Fibroblast of skin of left biceps (primary cell): ENCODE measurements around the gene C8B.
A peak's percentile ranks its signal among the peaks of the same experiment; 100 is the strongest.

Experiments
- DNase-seq, 2 experiments: peaks; one replicate each; pipeline ENCODE4 v3.0.0-alpha.2; 2013; ENCODE audit warnings: low read depth in 2 of 2

The C8B gene

DNA sequence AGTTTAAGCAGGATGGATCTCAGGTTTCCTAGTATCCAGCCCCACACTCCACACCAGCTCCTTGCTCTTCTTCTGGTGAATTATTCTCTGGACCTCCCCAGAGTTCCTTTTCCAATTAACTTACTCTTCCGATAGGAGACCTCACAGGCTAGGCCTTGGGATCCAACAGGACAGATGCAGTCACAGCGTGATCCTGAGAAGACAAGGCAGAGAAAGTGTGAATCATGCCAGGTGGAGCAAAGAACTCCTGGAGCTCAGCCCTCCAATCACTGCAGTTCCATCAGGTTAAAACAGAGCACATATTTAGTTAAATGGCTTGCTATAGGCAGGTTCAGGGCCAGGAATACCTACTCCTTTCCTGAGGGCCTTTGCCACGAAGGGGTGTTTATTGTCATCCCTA, 34.1 kb downstream of the C8B start:
- DNase-seq, result no peak

- peak in 1 of 2 experiments; percentile 28 for DNase-seq
Measured at GRCh38 chr1:56931211-56931610, 34.6 kb downstream of the C8B start.

DNA sequence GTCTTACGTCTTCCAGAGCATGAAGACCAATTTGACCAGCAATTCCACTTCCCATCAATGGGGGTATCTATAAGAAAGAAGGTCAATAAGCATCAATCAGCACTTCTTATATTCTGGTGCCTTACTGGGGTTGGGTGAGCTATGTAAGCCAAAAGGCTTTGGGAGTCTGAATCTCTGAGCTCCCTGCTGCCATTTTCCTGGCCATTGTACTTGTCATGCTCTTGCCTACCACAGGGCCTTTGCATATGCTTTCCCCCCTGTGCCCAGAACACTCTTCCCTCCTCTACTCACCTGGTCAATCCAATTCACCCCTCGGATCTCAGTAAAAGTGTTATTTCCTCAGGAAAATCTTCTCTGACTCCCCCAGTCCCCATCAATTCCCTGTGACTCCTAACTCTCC, 36.3 kb downstream of the C8B start:
- DNase-seq, result no peak

DNA sequence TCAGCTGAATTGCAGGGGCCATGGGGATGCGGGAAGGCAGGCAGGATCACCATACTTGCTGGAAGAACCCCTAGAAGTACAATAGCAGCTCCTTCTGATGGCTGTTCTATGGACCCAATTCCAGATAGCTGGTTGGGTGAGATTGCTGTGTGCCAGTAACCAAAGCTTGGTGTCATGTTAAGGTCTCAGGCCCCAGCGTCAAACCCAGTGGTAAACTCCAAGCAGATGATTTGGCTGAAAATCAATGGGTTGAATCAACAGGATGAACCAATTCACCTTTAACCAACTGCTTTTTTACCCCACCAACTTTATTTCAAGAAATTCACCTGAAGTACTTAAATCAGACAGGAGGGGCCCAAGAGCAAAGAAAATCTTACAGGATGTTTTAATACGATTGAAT, 37.8 kb downstream of the C8B start:
- DNase-seq, result no peak

GRCh38 chr1:56927171-56927570, 38.6 kb downstream of the C8B start:
- DNase-seq, result no peak

DNA sequence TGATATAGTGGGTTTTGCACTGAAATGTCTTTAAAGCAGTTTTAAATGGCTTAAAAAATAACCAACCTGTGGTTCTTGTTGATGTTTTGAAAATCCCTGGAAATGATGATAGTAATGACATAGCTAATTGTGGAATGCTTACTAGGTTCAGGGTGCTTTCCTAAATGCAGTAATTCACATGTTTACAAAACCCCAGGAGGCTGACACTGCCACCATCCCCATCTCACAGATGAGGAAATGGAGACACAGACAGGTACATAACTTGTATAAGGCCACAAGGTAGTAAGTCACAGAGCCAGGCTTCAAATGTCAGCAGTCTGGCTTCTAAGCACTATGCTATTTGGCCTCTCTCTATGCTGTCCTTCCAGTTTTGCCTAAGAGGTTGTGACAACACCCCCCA, 40.6 kb downstream of the C8B start:
- DNase-seq, result no peak

GRCh38 chr1:56924116-56924515, 41.7 kb downstream of the C8B start:
- DNase-seq, result no peak

- DNase-seq, result no peak
Measured at GRCh38 chr1:56923201-56923600, 42.6 kb downstream of the C8B start.

DNA sequence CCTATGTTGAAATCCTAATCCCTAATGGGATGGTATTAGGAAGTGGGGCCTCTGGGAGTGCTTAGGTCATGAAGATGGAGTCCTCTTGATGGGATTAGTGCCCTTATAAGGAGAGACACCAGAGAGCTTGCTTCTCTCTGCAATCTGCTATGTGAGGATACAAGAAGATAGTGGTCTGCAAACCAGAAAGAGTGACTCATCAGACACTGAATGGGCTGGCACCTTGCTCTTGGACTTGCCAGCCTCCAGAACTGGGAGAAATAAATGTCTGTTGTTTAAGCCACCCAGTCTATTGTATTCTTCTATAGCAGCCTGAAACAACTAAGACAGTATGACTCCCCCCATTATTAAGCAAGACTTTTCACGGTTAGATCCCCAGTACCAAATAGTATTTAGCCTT, 43.3 kb downstream of the C8B start:
- DNase-seq, result no peak

GRCh38 chr1:56922070-56922469, 43.7 kb downstream of the C8B start:
- no peak for DNase-seq

DNA sequence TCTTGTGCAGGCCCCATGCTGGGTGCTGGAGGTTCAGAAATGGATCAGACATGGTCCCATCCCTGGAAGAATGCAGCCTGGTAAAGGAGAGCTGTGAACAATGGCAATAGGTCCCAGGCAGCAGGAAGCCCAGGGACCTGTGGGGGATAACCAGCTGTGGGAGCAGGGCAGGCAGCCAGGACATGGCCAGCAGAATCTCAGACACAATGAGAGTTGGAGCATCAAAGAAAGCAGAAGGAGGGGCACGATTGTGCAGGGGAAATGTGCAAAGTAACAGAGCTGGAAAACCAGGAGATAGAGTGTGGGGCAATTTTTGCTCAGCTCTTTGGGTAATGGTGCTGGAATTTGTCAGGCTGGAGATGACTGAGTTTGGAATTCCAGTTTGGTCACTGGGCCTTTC, 44.3 kb downstream of the C8B start:
- no peak for DNase-seq

DNA sequence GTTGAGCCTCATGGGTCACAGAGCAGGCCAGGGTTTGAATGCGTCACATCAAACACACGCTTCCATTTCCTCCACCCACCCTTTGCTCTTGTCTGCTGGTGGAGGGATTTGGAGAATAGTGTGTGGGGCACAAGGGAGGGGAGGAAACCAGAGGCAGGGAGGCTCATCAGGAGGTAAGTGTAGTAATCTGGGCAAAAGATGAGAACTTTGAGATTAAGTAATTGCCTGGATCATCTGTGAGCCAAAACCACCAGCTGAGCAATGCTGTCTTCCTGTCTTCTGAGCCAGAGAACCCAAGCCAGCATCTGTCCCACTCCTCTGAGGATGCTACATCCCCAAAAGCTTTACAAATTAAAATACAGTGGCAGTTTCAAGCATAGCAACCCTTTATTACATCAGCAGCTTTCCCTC, 45.2 kb downstream of the C8B start:
- DNase-seq, result peak in 1 of 2 experiments; percentile 40

- no peak for DNase-seq
Measured at GRCh38 chr1:56917356-56917755, 48.5 kb downstream of the C8B start.

GRCh38 chr1:56916630-56917029, 49.2 kb downstream of the C8B start:
- DNase-seq, result no peak

DNA sequence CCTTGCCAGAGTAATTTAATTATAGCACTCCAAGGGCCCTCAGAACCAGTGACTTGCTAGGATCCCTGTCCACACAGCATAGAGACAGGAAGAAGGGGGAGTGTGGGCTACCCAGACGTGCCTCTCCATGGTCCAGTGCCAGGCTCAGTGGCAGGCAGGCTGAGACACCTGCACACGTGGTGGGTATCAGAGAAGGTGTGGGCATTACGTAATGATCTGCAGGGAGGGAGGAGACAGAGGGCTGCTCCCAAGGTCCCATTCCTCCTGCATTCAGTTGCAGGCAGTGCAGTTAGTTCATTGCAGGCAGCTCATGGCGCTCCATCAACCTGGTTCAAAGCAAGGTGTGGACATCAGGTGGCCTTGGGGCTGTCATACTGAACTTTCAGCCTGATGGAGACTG, 49.9 kb downstream of the C8B start:
- no peak for DNase-seq

GRCh38 chr1:56912325-56912724, 53.5 kb downstream of the C8B start:
- DNase-seq, result no peak

- peak; percentile 59 to 61 for DNase-seq
Measured at GRCh38 chr1:56911098-56911938, 54.5 kb downstream of the C8B start.

DNA sequence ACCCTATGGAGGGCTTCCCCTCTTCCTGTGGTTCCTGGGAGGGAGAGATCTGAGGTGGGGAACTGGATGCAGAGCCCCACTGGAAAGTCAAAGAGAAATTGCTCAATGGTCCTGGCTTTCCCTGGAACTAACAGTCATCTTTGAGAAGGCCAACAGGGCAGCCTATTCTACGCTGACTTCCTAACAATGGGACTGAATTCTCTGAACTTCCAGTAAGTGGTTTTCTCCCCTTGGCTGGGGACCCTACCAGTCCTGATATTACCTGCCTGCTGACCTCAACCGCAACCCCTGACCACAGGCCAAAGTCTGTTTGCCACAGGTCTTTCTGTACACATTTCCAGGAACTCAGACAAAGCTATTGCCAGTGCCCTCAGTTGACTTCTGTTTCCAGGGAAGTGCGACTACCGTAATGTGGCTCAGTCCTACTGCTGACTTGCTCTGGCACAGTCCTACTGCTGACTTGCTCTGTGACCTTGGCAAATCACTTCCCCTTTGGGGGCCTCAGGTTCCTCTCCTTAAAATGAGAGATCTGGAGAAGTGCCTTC, 55.3 kb downstream of the C8B start:
- DNase-seq, result no peak

DNA sequence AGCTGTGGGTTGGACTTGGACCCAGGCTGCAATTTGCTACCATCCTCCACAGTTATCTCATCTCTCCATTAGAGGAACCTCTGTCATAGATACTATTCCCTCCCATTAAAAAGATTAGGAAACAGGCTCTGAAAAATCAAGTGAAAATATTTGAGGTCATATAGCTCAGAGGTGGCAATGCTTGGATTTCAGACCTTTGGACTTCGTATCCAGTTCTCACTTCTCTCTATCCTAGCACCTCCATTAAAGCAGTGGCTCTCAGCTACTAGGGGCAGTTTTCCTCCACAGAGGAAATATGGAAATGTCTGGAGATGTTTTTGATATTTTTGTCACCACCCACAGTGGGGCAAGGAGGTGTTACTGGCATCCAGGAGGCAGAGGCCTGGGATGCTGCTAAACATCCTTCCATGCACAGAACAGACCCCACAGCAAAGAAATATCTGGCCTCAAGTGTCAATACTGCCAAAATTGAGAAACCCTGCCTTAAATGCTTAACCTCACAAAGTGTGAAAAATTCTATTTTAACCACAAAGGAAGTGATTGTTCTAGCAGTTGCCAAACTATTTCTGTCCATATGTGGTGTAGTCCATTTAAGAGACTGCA, 57.1 kb downstream of the C8B start:
- DNase-seq, result peak; percentile 83 to 85

DNA sequence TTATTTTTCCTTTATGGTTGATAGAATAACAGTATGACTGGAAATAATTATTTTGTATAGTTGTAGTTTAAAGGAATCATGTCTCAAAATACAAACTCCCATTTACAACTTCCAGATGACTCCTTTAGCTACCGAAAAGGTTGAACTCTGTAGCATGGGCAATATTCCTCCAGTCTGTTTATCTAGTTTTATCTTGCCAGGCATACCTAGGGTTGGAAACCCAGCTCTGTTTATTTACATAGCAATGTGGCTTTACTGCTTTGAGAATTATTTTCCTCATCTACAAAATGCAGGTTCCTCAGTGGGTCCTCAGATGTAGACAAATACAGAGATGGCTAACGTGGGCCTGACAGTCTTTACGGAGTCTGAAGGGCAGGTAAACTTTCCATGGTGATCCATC, 60.1 kb downstream of the C8B start:
- no peak for DNase-seq

- peak; percentile 17 to 37 for DNase-seq
Measured at GRCh38 chr1:56904663-56905397, 61.0 kb downstream of the C8B start.

DNA sequence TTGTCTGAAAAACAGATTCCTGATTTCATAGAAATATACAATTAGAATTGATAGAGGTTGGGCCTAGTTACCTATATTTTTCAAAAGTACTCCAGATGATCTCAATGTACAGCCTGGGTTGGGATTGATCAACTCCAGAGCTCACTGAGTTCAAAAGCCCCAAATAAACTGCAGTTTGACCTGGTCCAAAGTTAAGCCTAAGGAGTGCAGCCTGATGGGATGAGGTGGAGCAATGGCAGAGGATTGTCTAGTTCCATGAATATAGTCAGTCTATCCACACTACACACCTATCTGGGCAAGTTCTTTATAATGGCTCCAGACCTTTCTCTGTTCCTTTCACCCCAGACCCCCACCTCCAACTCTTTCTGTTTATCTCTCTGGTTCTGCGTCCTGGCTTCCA, 62.0 kb downstream of the C8B start:
- no peak for DNase-seq

GRCh38 chr1:56901716-56902115, 64.1 kb downstream of the C8B start:
- DNase-seq, result no peak
